ENCODE measurements around the gene YTHDC1. TPM values are rescaled to one million over a fixed set of nuclear protein-coding genes. Genes with fewer than 3 reads are reported as not detected.
A peak's percentile ranks its signal among the peaks of the same experiment; 100 is the strongest.

The YTHDC1 gene
- total and polyA plus RNA-seq, 2 of the 8 experiments (the other 6 are each of a cell fraction or from before 2014, with no cell fraction given): 25.7 to 89.5 TPM

DNA sequence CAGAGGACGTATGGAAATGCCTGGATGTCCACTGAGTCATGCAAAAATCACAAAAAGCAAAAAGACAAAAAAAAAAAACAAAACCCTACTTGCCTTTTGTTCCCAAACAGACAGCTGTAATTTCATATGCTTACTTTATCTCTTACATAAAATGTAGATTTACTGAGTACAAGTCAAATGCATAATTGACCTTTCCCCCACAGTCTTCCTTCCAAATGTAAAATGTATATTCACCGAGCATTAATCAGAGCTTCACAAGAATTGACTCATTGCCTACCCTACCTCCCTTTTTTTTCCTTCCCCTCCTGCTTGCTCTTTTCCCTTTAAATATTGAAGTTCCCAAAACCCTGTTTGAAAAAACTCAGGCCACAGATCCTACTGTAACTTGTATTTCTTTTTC lies 71.9 kb downstream of the YTHDC1 start:
- no peak overlapping the region for H2BK20ac ChIP-seq (ENCODE audit: low read length)
- POLR2A ChIA-PET (ENCODE audit: partially characterized antibody): no interaction called here
- H4K8ac ChIP-seq (ENCODE audit: extremely low read depth, insufficient read depth, low read length): no peak overlapping the region
- no peak overlapping the region for H3K14ac ChIP-seq (ENCODE audit: insufficient read length)
- no peak overlapping the region for H2BK120ac ChIP-seq (replicated peaks; ENCODE audit: low read depth, low read length)
- H4K5ac ChIP-seq (ENCODE audit: insufficient read length, low read depth, low read length): no peak overlapping the region
- TF ChIP-seq KDM5A (IDR thresholded peaks at IDR 0.05; ENCODE audit: low read length): no peak
- TF ChIP-seq TEAD4 (IDR thresholded peaks at IDR 0.05; ENCODE audit: low read depth, low read length): no peak
- no peak for TF ChIP-seq SIN3A (conservative IDR thresholded peaks at IDR 0.05 in 1 of 2, IDR thresholded peaks at IDR 0.05 in 1 of 2; ENCODE audit: low read depth in 1 of 2, low read length in 2 of 2)
- no peak for TF ChIP-seq CBX8 (IDR thresholded peaks at IDR 0.05; ENCODE audit: borderline replicate concordance, low read depth, low read length)
- no peak for TF ChIP-seq CHD1 (IDR thresholded peaks at IDR 0.05; ENCODE audit: low read depth, low read length)
- no peak for TF ChIP-seq SIX5 (IDR thresholded peaks at IDR 0.05; ENCODE audit: low read depth, low read length)
- H3K79me2 ChIP-seq (ENCODE audit: control insufficient read depth in 1 of 2, insufficient read depth in 2 of 2, low read length in 2 of 2): no peaks in the 10 kb centered on the region
- DNase-seq (ENCODE audit: low read depth in 1 of 2, low spot score in 2 of 2) (no peak), FAIRE-seq (no peak)
- H3K4me2 ChIP-seq (ENCODE audit: insufficient read depth in 1 of 2, low read depth in 2 of 2, low read length in 2 of 2): no peak overlapping the region
- H3K9me3 ChIP-seq (ENCODE audit: insufficient read depth in 2 of 2, low read depth in 1 of 2, low read length in 1 of 2): no peaks in the 10 kb centered on the region; a peak in 1 of 4 replicates
- no peaks in the 10 kb centered on the region for H3K27me3 ChIP-seq (replicated peaks in 1 of 4; ENCODE audit: control insufficient read depth in 3 of 4, extremely low read depth in 1 of 4, insufficient read depth in 3 of 4, low read length in 3 of 4)
- no peak overlapping the region for H3K18ac ChIP-seq (ENCODE audit: extremely low read depth, low read length)
- H4K91ac ChIP-seq (replicated peaks; ENCODE audit: insufficient read length, low read length): no peak overlapping the region
- H3K4me1 ChIP-seq (replicated peaks in 1 of 4; ENCODE audit: control insufficient read depth in 3 of 4, insufficient read depth in 4 of 4, low read length in 3 of 4): peaks cover 2 to 13% (median 5%) of the 10 kb centered on the region in 4 experiments; a peak in 4 of 7 replicates
- no peaks in the 10 kb centered on the region for H3K79me1 ChIP-seq (ENCODE audit: low read depth, low read length)
- H4K20me1 ChIP-seq (replicated peaks in 1 of 2; ENCODE audit: control insufficient read depth in 1 of 2, insufficient read depth in 2 of 2, low read length in 2 of 2): no peaks in the 10 kb centered on the region
- no peak overlapping the region for H3K4ac ChIP-seq (replicated peaks; ENCODE audit: insufficient read length, low read depth, low read length)
- CTCF ChIA-PET (ENCODE audit: partially characterized antibody): interaction anchor here (0.7 kb wide), 1 partner anchor 97 kb away, joined by 4 read pairs; no protein-coding TSS in a partner anchor
- no peak overlapping the region for H2BK12ac ChIP-seq (ENCODE audit: low read depth, low read length)
- no peaks in the 10 kb centered on the region for H3K23me2 ChIP-seq (ENCODE audit: low read depth, low read length)
- H3K27ac ChIP-seq (ENCODE audit: low read depth, low read length): no peak overlapping the region
- no peaks in the 10 kb centered on the region for H3K36me3 ChIP-seq (ENCODE audit: control insufficient read depth in 2 of 4, insufficient read depth in 4 of 4, low read length in 3 of 4)
- 83% methylated on average over 2 of the region's 2 CpGs; no CpG with 5 or more reads in 1 of the 2 experiments for WGBS, 2 experiments (ENCODE audit: extremely low coverage in 1 of 2, insufficient coverage in 1 of 2, insufficient read length in 1 of 2, insufficient replicate concordance in 2 of 2, low coverage in 1 of 2, low lambda C conversion rate in 2 of 2, missing lambda C conversion rate in 1 of 2)
- no peak overlapping the region for H2AK5ac ChIP-seq (ENCODE audit: low read depth, low read length)
- peak overlapping the region; percentile 59 for H3K56ac ChIP-seq (replicated peaks; ENCODE audit: insufficient read length, low read depth, low read length)
- H2BK15ac ChIP-seq (ENCODE audit: low read length): no peak overlapping the region
- H2BK5ac ChIP-seq (ENCODE audit: low read depth, low read length): no peak overlapping the region
- no peak overlapping the region for H3K9ac ChIP-seq (replicated peaks in 1 of 4; ENCODE audit: extremely low read depth in 1 of 4, low read depth in 3 of 4, low read length in 3 of 4)
- H2AFZ ChIP-seq (ENCODE audit: low read length): peak overlapping the region; percentile 18; the same call in 1 of the 2 replicates
- H3K23ac ChIP-seq (ENCODE audit: insufficient read length): no peak overlapping the region
- H3K4me3 ChIP-seq (ENCODE audit: extremely low read depth in 1 of 4, insufficient read depth in 2 of 4, low read depth in 3 of 4, low read length in 4 of 4): no peak overlapping the region

Measured in H1 (cell line).